ENCODE data around the gene GIMAP8. TPM values are rescaled to one million over a fixed set of nuclear protein-coding genes. Genes with fewer than 3 reads are reported as not detected.

GIMAP8 gene
- polyA plus RNA-seq, 6 donors from 2014 or later = 0.07 to 0.22 (median 0.08) TPM; not detected in 2

DNA sequence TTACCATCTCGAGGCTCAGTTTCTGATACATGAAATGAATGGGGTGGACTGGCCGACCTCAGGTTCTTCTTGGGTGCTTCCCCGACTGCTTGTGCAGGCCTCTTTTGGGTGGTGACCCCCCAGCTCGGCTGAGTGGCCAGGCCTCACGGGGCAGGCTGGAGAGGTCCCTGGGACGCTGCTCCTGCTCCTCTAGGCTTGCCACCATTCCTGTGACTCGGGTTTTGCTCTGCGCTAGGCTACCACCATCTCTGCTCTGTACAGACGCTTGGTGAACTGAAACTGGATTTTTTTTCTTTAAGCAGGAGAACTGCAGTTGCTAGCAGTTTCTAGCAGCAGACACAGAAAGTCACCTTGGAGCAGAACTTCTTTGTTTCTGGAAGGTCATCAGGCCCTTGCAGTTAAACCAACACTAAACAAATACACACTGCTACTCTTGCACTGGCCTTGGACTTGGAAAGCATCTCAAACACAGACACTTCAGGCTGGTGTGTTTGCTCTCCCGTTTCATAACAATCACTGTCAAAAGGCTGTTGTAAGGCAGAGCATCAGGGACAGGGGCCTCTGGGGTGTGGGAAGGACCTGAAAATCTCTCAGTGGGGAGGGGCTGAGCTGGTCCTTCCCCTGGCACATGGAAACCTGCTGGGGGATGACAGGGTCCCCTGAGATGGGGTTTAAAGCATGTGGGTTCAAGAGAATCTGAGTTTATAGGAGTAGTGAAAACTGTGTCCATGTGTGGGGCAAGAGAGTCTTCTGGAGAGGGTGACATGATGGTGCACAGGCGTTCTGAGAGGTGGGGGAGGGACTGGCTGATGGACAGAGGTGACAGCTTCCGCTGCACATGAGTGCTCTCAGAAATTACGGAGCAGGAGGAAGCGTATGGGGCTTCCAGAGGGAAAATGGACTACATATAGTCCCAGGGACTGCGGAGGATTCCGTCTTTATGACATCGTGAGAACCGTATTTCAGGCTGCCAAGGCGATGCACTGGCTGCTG lies 35.0 kb upstream of the GIMAP8 start:
- Mint-ChIP-seq H3K27me3 (peaks cover 0 to 4% (median 0%) of the 10 kb centered on the region in 3 donors), H3K36me3 (no peaks in the 10 kb centered on the region), H3K27ac (peak overlapping the region in 3 of 6 donors; percentile 62 to 99 (median 71)), H3K4me1 (peaks cover 8 to 16% (median 11%) of the 10 kb centered on the region in 3 donors), H3K9me3 (no peaks in the 10 kb centered on the region), H3K4me3 (no peak overlapping the region)
- ATAC-seq (ENCODE audit: low read depth in 2 of 2) = no peak
- DNase-seq = no peak

DNA sequence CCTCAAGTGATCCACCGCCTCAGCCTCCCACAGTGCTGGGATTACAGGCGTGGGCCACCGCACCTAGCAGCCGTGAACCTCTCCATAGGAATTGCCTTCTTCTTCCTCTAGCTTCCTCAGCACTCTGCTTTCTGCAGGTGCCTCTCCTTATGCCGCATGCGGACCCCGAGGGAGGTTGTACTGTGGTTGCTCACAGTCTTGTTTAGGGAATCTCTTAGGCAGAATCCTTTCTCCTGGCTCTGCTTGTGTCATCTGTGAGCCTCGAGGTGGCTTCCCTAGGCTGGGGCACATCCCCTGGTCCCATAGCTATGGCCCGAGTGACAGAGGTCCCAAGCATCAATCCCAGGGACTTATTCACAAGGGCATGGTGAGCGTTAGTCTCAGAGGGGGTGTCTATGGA lies 33.2 kb upstream of the GIMAP8 start:
- DNase-seq = no peak

DNA sequence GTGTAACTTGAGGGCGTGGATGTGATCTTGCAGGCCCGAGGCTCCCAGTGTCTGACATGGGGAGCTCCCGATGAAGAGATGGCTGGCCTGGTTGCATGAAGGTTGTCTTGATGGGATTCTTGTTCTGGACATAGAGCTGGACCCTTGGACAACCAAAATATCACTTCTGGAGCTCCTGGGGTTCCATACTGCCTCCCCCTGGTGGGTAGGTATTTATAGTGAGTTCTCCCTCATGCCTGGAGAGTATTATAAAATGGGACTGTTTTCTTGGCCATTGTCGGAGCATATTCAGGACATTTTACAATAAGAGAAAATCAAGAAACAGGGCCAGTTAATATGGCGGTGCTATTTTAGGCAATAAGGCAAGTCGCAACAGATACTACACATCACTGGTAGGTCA lies 32.6 kb upstream of the GIMAP8 start:
- no peak for ATAC-seq (ENCODE audit: low read depth in 2 of 2)
- DNase-seq = no peak
- Mint-ChIP-seq H3K9me3 (no peaks in the 10 kb centered on the region), H3K4me3 (peak overlapping the region in 1 of 8 donors; percentile 70), H3K27me3 (peaks cover 0 to 5% (median 4%) of the 10 kb centered on the region in 3 donors), H3K4me1 (peaks cover 7 to 18% (median 17%) of the 10 kb centered on the region in 3 donors), H3K36me3 (no peaks in the 10 kb centered on the region), H3K27ac (peak overlapping the region in 1 of 6 donors; percentile 42)

More for the DNA sequence above, 33.2 kb upstream of the GIMAP8 start:
- H3K9me3 Mint-ChIP-seq = no peaks in the 10 kb centered on the region
- H3K27me3 Mint-ChIP-seq = peaks cover 0 to 5% (median 4%) of the 10 kb centered on the region in 3 donors
- no peak overlapping the region for H3K4me3 Mint-ChIP-seq
- ATAC-seq (ENCODE audit: low read depth in 2 of 2) = no peak
- peaks cover 7 to 18% (median 18%) of the 10 kb centered on the region in 3 donors for H3K4me1 Mint-ChIP-seq
- H3K36me3 Mint-ChIP-seq = no peaks in the 10 kb centered on the region
- H3K27ac Mint-ChIP-seq = peak overlapping the region in 1 of 6 donors; percentile 41

DNA sequence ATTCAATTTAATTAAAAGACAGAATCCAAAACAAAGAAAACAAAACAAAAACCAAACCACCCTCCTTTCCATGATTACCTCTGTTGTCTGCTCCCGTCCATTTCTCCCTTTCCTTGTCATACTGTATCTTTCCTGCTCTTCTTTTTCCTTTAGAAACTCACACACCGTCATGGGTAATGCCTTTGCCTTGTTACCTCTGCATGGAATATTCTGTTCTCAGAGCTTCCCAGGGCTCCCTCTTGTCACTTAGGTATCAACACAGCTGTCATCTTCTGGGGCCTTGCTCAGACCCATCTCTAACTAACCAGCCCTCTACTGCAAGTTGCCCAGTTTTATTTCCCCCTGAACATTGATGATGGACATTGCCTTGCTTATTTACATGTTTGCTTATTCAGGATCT lies 30.2 kb upstream of the GIMAP8 start:
- Mint-ChIP-seq H3K27ac (peak overlapping the region in 1 of 6 donors; percentile 70), H3K4me3 (no peak overlapping the region), H3K9me3 (no peaks in the 10 kb centered on the region), H3K4me1 (peaks cover 6 to 12% (median 7%) of the 10 kb centered on the region in 3 donors), H3K27me3 (peaks cover 0 to 12% (median 5%) of the 10 kb centered on the region in 3 donors), H3K36me3 (no peaks in the 10 kb centered on the region)
- ATAC-seq (ENCODE audit: low read depth in 2 of 2) = no peak
- no peak for DNase-seq

DNA sequence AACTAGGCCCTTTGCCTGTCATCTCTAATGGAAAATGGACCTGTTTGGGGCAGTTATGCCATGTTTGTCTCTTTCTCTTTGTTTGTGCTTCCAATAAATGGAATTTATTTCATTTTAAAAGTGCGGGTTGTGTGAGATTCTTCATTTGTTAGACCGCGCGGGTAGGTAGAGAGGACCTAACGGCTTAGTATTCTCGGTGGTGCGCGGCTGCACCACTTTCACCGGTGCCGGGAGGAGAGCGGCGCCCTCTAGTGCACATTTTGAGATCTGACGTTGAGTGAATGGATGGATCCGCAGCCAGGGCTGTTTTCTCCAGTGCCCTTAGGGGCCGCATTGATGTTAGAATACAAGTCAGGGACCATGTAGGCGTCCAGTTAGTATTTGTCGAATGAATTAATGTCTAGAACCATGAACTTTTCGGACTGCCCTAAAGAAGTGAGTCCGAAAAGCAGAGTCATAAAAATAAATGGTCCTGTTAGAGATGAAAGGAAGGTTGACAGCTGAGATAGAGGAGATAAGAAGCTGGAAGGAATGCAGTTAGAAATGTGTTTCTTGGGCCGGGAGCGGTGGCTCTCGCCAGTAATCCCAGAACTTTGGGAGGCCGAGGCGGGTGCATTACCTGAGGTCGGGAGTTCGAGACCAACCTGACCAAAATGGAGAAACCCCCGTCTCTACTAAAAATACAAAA lies 29.3 kb upstream of the GIMAP8 start:
- no peaks in the 10 kb centered on the region for H3K36me3 Mint-ChIP-seq
- H3K9me3 Mint-ChIP-seq = no peaks in the 10 kb centered on the region
- ATAC-seq (ENCODE audit: low read depth in 2 of 2) = peak; percentile 100
- peak overlapping the region; percentile 1 to 81 (median 60) for H3K27ac Mint-ChIP-seq
- H3K4me3 Mint-ChIP-seq = peak overlapping the region in 3 of 8 donors; percentile 37 to 71 (median 40)
- H3K4me1 Mint-ChIP-seq = peaks cover 6 to 12% (median 7%) of the 10 kb centered on the region in 3 donors
- peak; percentile 83 for DNase-seq
- H3K27me3 Mint-ChIP-seq = peaks cover 0 to 14% (median 5%) of the 10 kb centered on the region in 3 donors

DNA sequence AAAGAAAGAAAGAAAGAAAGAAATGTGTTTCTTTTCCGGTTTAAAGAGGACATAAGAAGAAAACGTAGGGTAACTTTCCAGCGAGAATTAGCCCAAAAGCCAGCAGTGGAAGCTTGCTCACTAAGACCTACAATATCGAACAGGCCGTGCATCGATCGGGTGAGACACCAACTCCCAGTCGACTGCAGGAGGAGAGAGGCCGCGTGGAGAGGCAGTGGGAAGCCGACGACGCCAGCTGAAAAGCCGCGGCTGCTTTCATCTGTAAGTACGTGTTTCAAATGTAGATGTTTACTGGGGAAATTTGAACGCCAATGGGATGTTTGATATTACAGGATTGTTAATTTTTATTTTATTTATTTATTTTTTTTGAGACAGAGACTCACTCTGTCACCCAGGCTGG lies 28.6 kb upstream of the GIMAP8 start:
- Mint-ChIP-seq H3K27me3 (peaks cover 0 to 14% (median 5%) of the 10 kb centered on the region in 3 donors), H3K4me1 (peaks cover 6 to 12% (median 7%) of the 10 kb centered on the region in 3 donors), H3K9me3 (no peaks in the 10 kb centered on the region), H3K27ac (no peak overlapping the region), H3K4me3 (no peak overlapping the region), H3K36me3 (no peaks in the 10 kb centered on the region)
- DNase-seq = no peak
- no peak for ATAC-seq (ENCODE audit: low read depth in 2 of 2)

DNA sequence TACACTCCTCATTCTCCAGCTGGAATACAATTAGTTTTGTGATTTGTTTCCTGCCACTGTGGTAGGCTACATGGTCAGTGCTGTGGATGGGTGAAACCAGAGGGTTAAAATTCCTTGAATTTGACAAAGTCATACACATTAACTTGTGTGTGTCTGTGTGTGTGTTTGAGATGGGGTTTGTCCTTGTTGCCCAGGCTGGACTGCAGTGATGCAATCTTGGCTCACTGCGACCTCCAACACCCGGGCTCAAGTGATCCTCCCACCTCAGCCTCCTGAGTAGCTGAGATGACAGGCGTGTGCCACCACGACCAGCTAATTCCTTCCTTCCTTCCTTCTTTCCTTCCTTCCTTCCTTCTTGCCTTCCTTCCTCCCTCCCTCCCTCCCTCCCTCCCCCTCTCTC lies 24.8 kb upstream of the GIMAP8 start:
- Mint-ChIP-seq H3K36me3 (no peaks in the 10 kb centered on the region), H3K27me3 (peaks cover 13 to 30% (median 30%) of the 10 kb centered on the region in 3 donors), H3K4me3 (no peak overlapping the region), H3K9me3 (no peaks in the 10 kb centered on the region), H3K27ac (no peak overlapping the region), H3K4me1 (peaks cover 9 to 20% (median 10%) of the 10 kb centered on the region in 3 donors)
- ATAC-seq (ENCODE audit: low read depth in 2 of 2) = no peak
- no peak for DNase-seq

DNA sequence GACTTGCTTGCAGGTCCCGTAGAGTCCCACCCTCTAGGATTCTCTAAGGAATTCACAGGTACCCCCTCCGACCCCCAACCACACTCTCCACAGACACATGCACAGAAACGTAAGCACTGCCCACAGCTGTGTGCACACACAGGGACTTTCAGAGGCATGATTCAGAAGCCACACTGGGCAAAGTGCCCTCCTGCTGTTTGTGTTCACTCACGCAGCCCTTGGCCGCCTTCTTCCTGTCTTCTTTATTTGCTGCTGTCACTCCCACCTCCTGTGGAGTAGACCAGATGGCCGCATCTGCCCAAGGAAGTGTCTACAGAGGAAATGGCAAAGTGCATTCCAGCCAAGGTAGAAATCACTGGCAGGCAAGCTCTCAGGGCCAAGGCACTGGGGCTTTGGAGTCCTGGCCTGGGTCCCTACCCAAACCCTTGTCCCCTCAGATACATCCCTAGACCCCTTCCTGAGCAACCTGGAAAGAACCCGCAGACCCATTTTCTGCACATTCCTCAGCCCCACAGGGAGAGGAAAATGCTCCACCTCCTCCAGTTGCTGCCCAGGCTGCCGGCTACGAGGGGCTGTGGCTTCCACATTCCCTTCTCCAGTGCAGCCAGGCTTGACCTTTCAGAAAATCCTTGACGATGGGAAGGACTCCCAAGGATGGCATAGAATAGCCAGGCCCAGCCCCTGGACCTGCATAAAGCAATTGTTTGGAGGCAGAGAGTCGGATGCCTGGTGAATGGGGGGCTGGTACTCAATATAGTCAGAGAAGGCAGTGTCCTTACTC lies 21.6 kb upstream of the GIMAP8 start:
- Mint-ChIP-seq H3K36me3 (no peaks in the 10 kb centered on the region), H3K9me3 (no peaks in the 10 kb centered on the region), H3K4me3 (peak overlapping the region in 1 of 8 donors; percentile 26), H3K27ac (peak overlapping the region in 2 of 6 donors; percentile 62 to 69), H3K27me3 (peaks cover 13 to 30% (median 26%) of the 10 kb centered on the region in 3 donors), H3K4me1 (peaks cover 19 to 30% (median 22%) of the 10 kb centered on the region in 3 donors)
- DNase-seq (no peak), ATAC-seq (ENCODE audit: low read depth in 2 of 2) (peak; percentile 30 to 32)

DNA sequence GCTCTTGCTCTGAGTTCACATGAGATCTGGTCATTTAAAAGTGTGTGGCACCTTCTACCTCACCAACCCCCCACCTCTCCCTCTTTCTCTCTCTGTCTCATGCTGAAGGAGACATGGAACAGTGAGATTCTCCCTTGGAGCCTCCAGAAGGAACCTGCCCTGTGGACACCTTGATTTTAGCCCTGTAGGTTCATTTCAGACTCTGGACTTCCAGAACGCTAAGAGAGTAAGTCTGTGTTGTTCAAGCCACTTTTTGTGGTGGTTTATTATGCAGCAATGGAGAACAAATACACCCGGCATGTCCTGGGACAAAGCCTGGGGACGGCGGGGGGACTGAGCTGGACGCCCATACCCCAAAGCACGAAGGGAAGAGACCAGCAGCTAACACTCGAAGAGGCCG lies 20.7 kb upstream of the GIMAP8 start:
- Mint-ChIP-seq H3K36me3 (no peaks in the 10 kb centered on the region), H3K4me1 (peaks cover 27 to 38% (median 31%) of the 10 kb centered on the region in 3 donors), H3K27ac (peak overlapping the region in 1 of 6 donors; percentile 30), H3K9me3 (no peaks in the 10 kb centered on the region), H3K27me3 (peaks cover 13 to 30% (median 26%) of the 10 kb centered on the region in 3 donors), H3K4me3 (no peak overlapping the region)
- no peak for ATAC-seq (ENCODE audit: low read depth in 2 of 2)
- no peak for DNase-seq

DNA sequence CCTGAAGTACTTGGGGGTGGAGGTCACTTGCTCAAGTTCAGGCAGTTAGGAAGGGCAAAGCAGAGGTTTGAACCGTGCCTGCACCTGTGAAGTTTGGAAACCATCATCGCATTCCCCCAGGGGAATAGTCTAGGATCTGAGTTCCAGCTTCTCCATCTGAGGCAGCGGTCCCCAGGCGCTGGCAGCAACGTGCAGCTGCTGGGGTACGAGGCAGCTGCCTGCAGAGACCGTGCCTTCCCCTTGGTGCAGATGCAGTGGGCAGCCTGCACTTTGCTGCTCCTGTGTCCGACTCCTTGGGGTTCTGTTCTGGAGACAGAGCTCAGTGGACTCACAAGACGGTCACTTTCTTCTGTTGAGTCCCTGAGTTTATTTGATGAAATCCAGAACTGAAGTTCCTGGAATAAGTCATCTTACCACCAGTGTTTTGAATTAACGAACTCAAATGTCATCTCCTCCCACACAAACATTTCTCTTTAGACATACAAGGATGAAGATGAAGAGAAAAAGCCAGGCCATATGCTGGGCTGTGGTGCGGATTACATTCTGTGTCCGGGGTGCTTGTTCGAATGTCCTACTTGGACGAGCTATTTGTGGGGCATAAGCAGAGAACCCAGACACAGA lies 19.9 kb upstream of the GIMAP8 start:
- Mint-ChIP-seq H3K9me3 (peaks cover 0 to under 1% (median 0%) of the 10 kb centered on the region in 7 donors), H3K27ac (no peak overlapping the region), H3K27me3 (peaks cover 13 to 26% (median 25%) of the 10 kb centered on the region in 3 donors), H3K4me1 (peaks cover 36 to 47% (median 39%) of the 10 kb centered on the region in 3 donors), H3K36me3 (no peaks in the 10 kb centered on the region), H3K4me3 (no peak overlapping the region)
- DNase-seq (no peak), ATAC-seq (ENCODE audit: low read depth in 2 of 2) (no peak)

DNA sequence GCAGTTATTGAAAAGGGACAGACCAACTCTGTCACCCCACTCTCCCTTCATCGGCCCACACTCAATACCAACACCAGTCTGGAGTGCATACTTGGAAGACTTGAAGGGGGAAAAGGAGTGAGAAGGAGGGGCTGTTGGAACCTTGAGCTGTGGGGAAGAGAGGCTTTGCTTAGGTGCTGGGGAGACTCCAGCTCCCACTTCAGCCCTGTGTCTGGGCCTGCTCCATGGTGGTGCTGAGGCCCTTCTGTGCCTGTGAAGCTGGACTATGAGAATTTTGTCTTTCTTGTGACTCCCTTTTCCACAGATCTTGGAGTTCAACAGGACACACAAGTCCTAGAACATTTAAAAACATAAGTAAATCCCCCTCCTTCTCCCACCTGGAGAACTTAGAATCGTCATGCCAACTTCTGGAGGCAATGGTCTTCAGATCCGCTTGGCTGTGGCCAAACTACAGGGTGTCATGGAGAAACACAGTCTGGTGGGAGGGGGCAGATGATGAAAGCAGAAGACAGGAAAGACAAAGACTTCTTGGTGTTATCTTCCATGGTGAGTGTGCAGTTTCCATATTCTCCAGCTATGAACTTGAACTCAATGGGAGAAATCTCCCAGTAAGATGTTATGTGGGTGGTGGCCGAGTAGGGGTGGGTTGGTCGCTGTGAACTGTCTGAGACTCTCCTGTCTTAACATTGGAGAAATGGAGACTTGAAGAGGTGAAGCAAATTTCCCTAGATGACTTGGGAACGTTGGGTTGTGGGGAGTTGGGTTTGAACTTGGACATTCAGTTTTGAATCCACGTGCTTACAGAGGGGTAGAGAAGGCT lies 18.4 kb upstream of the GIMAP8 start:
- no peaks in the 10 kb centered on the region for H3K36me3 Mint-ChIP-seq
- ATAC-seq (ENCODE audit: low read depth in 2 of 2) (no peak), DNase-seq (no peak)
- peaks cover 0 to 2% (median 0%) of the 10 kb centered on the region in 7 donors for H3K9me3 Mint-ChIP-seq
- peak overlapping the region; percentile 8 to 71 (median 48) for H3K27ac Mint-ChIP-seq
- H3K4me1 Mint-ChIP-seq = peaks cover 44 to 55% (median 54%) of the 10 kb centered on the region in 3 donors
- H3K27me3 Mint-ChIP-seq = peaks cover 13 to 26% (median 25%) of the 10 kb centered on the region in 3 donors
- H3K4me3 Mint-ChIP-seq = peak overlapping the region in 3 of 8 donors; percentile 17 to 70 (median 42)

Data from naive B cell (primary cell).